ENCODE results near the gene SPINK7.

SPINK7 gene

DNA sequence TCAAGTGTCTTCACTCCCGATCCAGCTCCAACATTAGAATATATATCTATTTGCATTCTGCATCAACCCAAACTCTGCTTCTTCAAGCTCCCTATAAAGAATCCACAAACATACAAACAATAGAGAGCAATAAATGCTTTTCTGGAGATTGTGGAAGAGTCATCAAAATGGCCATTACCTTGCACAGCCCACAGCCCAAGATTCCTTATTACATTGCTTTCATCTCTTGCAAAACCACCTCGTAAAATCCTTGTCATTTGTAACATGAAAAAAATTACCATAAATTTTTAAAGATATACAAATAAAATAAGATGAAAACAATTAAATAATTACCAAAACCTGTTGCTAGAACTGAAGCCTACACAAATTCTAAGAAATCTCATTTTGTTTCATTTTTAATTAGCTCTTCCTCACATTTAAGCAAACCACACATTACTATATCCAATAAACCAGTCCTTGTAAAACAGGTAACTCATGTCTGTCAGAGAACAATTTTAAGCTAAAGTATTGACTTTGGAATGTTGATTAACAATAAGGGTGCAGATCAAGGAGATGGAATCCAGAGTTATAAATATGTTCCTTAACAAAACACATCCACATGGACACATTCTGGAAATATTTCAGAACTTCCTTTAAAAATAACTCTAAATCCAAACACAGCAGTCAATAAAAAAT lies 30.3 kb downstream of the SPINK7 start:
- DNase-seq = no peak
- intact Hi-C loops (cut with DNase I) = no loop called here

DNA sequence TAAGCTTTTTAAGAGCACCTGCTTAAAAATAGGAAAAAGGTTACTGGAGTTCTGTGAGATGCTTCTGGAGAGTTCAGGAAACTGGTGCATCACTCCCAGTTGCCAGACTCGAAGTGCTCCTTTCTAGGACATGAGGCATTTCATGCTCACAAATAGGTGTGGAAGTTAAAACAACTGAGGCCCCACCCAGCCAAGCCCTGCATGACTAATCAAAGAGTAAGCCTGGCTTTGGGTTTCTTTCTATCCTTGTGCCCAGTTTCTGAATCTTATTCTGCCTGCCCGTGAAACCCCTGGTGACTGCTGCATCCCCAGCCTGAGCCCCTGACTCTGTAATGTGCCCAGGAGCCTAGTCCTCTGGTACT lies 30.8 kb downstream of the SPINK7 start:
- DNase-seq = no peak
- intact Hi-C loops (cut with DNase I) = no loop called here

DNA sequence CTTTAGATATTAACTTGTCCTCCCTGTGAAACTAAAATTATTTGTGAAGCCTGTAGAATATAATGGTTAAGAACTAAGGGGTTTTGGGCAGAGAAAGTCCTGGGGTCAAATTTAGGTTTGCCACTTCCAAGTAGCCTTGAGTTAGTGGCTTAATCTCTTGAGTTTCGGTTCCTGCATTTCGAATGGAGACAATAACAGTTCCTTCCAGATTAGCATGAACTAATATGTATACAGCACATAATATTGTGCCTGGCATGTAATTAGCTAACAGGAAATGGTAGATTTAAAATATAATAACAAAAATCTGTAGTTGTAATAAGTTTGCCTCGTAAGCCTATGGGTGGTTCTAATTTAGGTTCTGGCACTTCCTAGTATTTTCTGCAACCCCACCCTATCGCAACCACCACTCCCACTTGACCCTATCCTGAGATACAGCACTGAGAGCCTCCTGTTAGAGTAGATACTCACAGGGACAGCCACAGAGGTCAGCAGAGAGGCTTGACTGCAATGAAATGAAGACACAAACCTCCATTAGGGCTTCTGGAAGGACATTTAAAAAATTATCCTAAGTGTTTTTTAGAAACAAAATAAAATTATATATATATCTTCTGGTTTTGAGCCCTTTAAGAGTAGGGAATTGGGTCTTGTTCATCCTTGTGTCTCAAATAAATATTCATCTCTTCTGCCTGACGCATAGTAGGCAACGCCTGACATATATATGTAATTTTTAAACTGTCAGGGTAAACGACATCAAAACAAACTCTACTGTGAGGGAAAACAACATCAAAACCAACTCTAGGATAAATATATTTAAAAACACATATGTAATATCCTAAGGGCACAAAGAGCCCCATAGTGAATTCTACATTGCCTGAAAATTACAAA lies 31.6 kb downstream of the SPINK7 start:
- no peak for DNase-seq
- intact Hi-C loops (cut with DNase I) = no loop called here

DNA sequence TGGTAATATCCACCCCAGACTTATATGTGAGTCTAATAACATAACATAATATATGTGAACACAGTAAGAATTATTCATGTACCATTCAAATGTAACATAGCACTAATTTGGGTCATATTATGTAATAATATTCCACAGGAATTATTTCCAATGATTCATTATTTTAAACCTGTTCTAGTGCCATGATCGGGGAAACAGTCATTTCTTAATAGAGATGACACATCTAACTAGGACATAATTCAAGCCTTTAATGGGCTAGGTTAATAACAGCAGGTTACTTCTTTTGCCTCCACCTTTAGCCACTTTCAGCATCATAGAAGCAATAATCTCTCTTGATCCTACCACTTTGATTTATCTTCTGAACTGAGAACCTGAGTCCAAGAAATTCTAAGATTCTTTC lies 35.5 kb downstream of the SPINK7 start:
- intact Hi-C loops (cut with DNase I) = no loop called here
- DNase-seq = no peak

DNA sequence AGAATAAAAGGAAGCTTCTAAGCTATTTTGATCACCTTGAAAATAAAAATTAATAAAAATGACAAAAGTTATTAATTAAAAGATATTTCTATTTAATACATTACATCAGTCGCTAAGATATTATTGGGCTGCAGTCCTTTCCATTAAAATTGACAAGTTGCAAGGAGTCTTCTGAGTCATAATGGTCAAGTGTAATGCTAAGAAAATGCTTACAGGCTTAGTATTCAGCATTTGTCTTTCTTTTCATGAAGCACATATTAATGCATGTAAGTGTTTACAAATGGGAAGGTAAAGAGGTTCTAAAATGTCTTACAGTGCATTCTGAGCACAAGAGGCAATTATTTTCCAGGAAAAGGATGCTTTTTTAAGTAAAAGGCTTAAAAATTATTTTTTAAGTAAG lies 40.5 kb downstream of the SPINK7 start:
- intact Hi-C loops (cut with DNase I) = no loop called here
- DNase-seq = no peak

DNA sequence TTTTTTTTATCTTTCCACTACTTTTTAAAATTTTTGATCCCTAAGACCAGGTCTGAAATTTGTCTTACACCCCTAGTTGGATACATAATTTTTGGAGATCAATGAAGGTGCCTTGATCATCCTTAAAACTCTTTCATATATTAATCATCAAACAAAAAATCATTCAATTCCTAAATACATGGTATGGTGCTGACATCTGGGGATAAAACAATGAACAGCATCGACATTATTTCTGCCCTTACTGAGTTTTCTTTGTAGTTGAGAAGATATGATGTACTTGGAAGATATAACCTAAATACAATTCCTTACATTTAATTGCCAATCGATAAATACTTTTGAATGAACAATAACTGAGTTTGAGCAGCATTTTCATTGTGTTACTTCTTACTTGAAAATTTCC lies 41.4 kb downstream of the SPINK7 start:
- DNase-seq = no peak
- intact Hi-C loops (cut with DNase I) = no loop called here

DNA sequence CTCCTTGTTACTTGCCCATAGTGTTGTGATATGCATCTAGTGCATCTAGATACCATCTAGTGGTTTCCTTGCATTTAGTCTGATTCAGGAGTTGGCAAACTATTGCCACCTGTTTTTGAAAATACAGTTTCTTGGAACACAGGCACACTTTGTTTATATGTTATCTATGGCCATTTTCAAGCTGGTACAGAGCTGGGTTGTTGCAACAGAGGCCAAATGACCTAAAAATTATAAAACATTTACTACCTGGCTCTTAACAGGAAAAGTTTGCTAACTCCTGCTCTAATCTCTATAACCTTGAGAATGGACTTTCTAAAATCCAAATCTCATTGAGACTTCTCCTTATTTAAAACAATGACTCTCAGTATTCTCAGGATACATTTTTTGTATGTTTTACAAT lies 52.1 kb downstream of the SPINK7 start:
- no peak for DNase-seq
- intact Hi-C loops (cut with DNase I) = loop anchor here (10.0 kb wide), 1 partner anchor 180 kb away; no protein-coding TSS in a partner anchor

All from head of caudate nucleus (tissue), 42 donors.